SHP77 treated with DMSO at 0.1 percent for 48 hours (cell line): ENCODE measurements around the gene ISOC2.
A peak's percentile ranks its signal among the peaks of the same experiment; 100 is the strongest.

ENCODE experiments used
- DNase-seq: peaks from one replicate; lab custom pipeline; 2025; lab: John Stamatoyannopoulos, UW

Gene ISOC2

GRCh38 chr19:55477905-55478304, 16.5 kb upstream of the ISOC2 start:
- DNase-seq: no peak

GRCh38 chr19:55476100-55476775, 14.8 kb upstream of the ISOC2 start, which contains the start of gene ZNF628:
TSS of gene ZNF628 (plus strand) at chr19:55476617. CDS start at chr19:55479911, 3,294 bp downstream.
- peak; percentile 84 for DNase-seq

GRCh38 chr19:55474269-55475265, 13.1 kb upstream of the ISOC2 start:
- no peak for DNase-seq

- DNase-seq: no peak
Measured at GRCh38 chr19:55473225-55474012, 12.0 kb upstream of the ISOC2 start.

- DNase-seq: no peak
Measured at GRCh38 chr19:55472463-55472862, 11.0 kb upstream of the ISOC2 start.

- DNase-seq: no peak
Measured at GRCh38 chr19:55471266-55471665, 9.8 kb upstream of the ISOC2 start.

- no peak for DNase-seq
Measured at GRCh38 chr19:55468054-55468393, 6.6 kb upstream of the ISOC2 start.

- no peak for DNase-seq
Measured at GRCh38 chr19:55467236-55468053, 6.0 kb upstream of the ISOC2 start.

GRCh38 chr19:55466241-55466614, 4.8 kb upstream of the ISOC2 start:
- DNase-seq: no peak

GRCh38 chr19:55465460-55466240, 4.2 kb upstream of the ISOC2 start:
- DNase-seq: no peak

GRCh38 chr19:55464662-55465054, 3.2 kb upstream of the ISOC2 start, which contains the start of gene C19orf85:
TSS of gene C19orf85 (minus strand) at chr19:55464751. CDS start at chr19:55464554, 197 bp downstream.
- DNase-seq: no peak

GRCh38 chr19:55464039-55464661, 2.7 kb upstream of the ISOC2 start:
- DNase-seq: no peak

GRCh38 chr19:55463583-55464031, 2.2 kb upstream of the ISOC2 start:
- no peak for DNase-seq

- no peak for DNase-seq
Measured at GRCh38 chr19:55462722-55463121, 1.3 kb upstream of the ISOC2 start.

- no peak for DNase-seq
Measured at GRCh38 chr19:55461974-55462626, 658 bp upstream of the ISOC2 start.

- DNase-seq: peak; percentile 59
Measured at GRCh38 chr19:55460670-55461258, 678 bp downstream of the ISOC2 start.

GRCh38 chr19:55459950-55460657, 1.3 kb downstream of the ISOC2 start:
- no peak for DNase-seq

GRCh38 chr19:55459551-55459949, 1.9 kb downstream of the ISOC2 start:
- no peak for DNase-seq
